ENCODE measurements around the gene MORN4. TPM values are rescaled to one million over a fixed set of nuclear protein-coding genes. Genes with fewer than 3 reads are reported as not detected.
A peak's percentile ranks its signal among the peaks of the same experiment; 100 is the strongest.

MORN4 gene
- total and polyA plus RNA-seq, 8 donors: 4.1 to 21.1 (median 15.0) TPM

DNA sequence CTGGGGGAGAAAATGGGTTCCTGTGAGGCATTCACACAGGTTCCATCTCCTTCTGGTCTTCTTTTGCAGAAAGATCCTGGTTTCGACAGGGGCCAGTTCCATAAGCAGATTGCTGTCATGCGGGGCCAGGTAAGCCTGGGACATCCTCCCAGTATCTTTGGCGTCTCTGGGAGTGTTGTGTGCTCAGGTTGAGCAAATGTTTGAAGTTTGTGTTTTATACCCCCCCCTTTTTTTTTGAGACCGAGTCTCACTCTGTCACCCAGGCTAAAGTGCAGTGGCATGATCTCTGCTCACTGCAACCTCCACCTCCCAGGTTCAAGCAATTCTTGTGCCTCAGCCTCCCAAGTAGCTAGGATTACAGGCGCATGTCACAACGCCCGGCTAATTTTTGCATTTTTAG is 33.7 kb upstream of the MORN4 start:
- no peaks in the 10 kb centered on the region for H3K4me1 ChIP-seq
- peaks cover 0 to 97% of the 10 kb centered on the region in 2 donors for H3K36me3 ChIP-seq
- no peaks in the 10 kb centered on the region for H3K9me3 ChIP-seq
- DNase-seq (no peak), ATAC-seq (no peak)
- H3K4me3 ChIP-seq: no peak overlapping the region
- intact Hi-C loops (cut with DNase I): no loop called here
- no peaks in the 10 kb centered on the region for H3K27me3 ChIP-seq
- no peak overlapping the region for H3K27ac ChIP-seq
- TF ChIP-seq, protein P1, sequence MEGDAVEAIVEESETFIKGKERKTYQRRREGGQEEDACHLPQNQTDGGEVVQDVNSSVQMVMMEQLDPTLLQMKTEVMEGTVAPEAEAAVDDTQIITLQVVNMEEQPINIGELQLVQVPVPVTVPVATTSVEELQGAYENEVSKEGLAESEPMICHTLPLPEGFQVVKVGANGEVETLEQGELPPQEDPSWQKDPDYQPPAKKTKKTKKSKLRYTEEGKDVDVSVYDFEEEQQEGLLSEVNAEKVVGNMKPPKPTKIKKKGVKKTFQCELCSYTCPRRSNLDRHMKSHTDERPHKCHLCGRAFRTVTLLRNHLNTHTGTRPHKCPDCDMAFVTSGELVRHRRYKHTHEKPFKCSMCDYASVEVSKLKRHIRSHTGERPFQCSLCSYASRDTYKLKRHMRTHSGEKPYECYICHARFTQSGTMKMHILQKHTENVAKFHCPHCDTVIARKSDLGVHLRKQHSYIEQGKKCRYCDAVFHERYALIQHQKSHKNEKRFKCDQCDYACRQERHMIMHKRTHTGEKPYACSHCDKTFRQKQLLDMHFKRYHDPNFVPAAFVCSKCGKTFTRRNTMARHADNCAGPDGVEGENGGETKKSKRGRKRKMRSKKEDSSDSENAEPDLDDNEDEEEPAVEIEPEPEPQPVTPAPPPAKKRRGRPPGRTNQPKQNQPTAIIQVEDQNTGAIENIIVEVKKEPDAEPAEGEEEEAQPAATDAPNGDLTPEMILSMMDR (IDR thresholded peaks at IDR 0.05): no peak

- TF ChIP-seq, protein P1 (IDR thresholded peaks at IDR 0.05): no peak
- Histone ChIP-seq H3K27me3 (no peaks in the 10 kb centered on the region), H3K27ac (no peak overlapping the region), H3K4me3 (no peak overlapping the region), H3K4me1 (no peaks in the 10 kb centered on the region), H3K36me3 (peaks cover 0 to 80% of the 10 kb centered on the region in 2 donors), H3K9me3 (no peaks in the 10 kb centered on the region)
- ATAC-seq: peak; percentile 25
- DNase-seq: no peak
- intact Hi-C loops (cut with DNase I): no loop called here
These were observed 31.1 kb upstream of the MORN4 start for GRCh38 chr10:97664282-97664850.

GRCh38 chr10:97659589-97659988 is 26.3 kb upstream of the MORN4 start:
- TF ChIP-seq, protein P1 (IDR thresholded peaks at IDR 0.05): no peak
- Histone ChIP-seq H3K4me1 (no peaks in the 10 kb centered on the region), H3K9me3 (no peaks in the 10 kb centered on the region), H3K27ac (no peak overlapping the region), H3K27me3 (no peaks in the 10 kb centered on the region), H3K4me3 (no peak overlapping the region), H3K36me3 (peaks cover 0 to 78% of the 10 kb centered on the region in 2 donors)
- DNase-seq (no peak), ATAC-seq (no peak)
- intact Hi-C loops (cut with DNase I): no loop called here

DNA sequence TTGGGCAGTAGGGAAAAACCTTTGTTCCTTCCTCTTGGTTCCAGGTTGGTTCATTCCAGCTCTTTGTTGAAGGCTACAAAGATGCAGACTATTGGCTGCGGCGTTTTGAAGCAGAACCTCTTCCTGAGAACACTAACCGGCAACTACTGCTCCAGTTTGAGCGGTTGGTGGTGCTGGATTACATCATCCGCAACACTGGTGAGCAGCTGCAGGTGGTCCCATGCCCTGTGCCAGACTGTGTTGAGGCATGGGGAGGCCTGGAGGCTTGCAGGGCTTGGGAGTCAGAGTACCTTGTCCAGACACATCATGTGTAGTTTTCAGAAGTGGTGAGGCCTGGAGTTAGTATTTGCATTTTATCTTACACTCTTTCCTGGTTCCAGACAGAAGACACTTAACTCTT is 23.5 kb upstream of the MORN4 start:
- TF ChIP-seq, protein P1 (IDR thresholded peaks at IDR 0.05): no peak
- intact Hi-C loops (cut with DNase I): no loop called here
- ATAC-seq (no peak), DNase-seq (no peak)
- Histone ChIP-seq H3K4me1 (peaks cover 0 to 8% of the 10 kb centered on the region in 2 donors), H3K27ac (no peak overlapping the region), H3K9me3 (no peaks in the 10 kb centered on the region), H3K36me3 (peaks cover 0 to 76% of the 10 kb centered on the region in 2 donors), H3K4me3 (no peak overlapping the region), H3K27me3 (no peaks in the 10 kb centered on the region)

- Histone ChIP-seq H3K27me3 (no peaks in the 10 kb centered on the region), H3K4me1 (peaks cover 18 to 54% of the 10 kb centered on the region in 2 donors), H3K27ac (peak overlapping the region in 1 of 2 donors; percentile 0), H3K4me3 (no peak overlapping the region), H3K9me3 (no peaks in the 10 kb centered on the region), H3K36me3 (peaks cover 0 to 56% of the 10 kb centered on the region in 2 donors)
- no peak for ATAC-seq
- intact Hi-C loops (cut with DNase I): no loop called here
- no peak for DNase-seq
- TF ChIP-seq, protein P1 (IDR thresholded peaks at IDR 0.05): no peak
These were observed 18.5 kb upstream of the MORN4 start for GRCh38 chr10:97651773-97652172.

All from left lung (tissue), 10 donors.